HepG2 (cell line): ENCODE results near the gene MYH9. TPM values are rescaled to one million over a fixed set of nuclear protein-coding genes. Genes with fewer than 3 reads are reported as not detected.
A peak's percentile ranks its signal among the peaks of the same experiment; 100 is the strongest.

Source experiments
- ARID2 ChIP-seq: sonication (generic); formaldehyde crosslinking; IDR thresholded peaks from 2 replicates; pipeline ENCODE4 v1.8.1; 2022; ENCODE audit warnings: mild to moderate bottlenecking, missing genetic modification reagents, borderline replicate concordance
- ATF7 ChIP-seq, 2 experiments: fragments of 450-650 bp in 1 of 2; sonication (generic) in 1 of 2; formaldehyde crosslinking in 1 of 2; IDR thresholded peaks; 2 replicates each; pipeline versions ENCODE4 v1.4.0 to v1.6.1; 2016 to 2020; ENCODE audit warnings: antibody characterized with exemption in 1 of 2, mild to moderate bottlenecking in 1 of 2, missing genetic modification reagents in 1 of 2
- EP300 ChIP-seq, 3 experiments: sonication (generic) in 1 of 3; formaldehyde crosslinking in 1 of 3; IDR thresholded peaks; 2 replicates each; pipeline versions ENCODE4 v1.5.1 to v1.6.1; 2011 to 2020; ENCODE audit warnings: low read depth in 2 of 3, low read length in 2 of 3, borderline replicate concordance in 1 of 3, improper control_type of control experiment in 1 of 3, mild to moderate bottlenecking in 1 of 3, missing genetic modification reagents in 1 of 3, moderate library complexity in 1 of 3
- KAT2B ChIP-seq: fragments of 150-350 bp; IDR thresholded peaks from 2 replicates; pipeline ENCODE4 v1.6.1; 2014; ENCODE audit warnings: low read depth, low read length, borderline replicate concordance
- KDM5B ChIP-seq: sonication (generic); formaldehyde crosslinking; IDR thresholded peaks from 2 replicates; pipeline ENCODE4 v1.4.0; 2020; ENCODE audit warnings: missing genetic modification reagents, mild to moderate bottlenecking, borderline replicate concordance
- LBX2 ChIP-seq: sonication (generic); formaldehyde crosslinking; IDR thresholded peaks from 2 replicates; pipeline ENCODE4 v1.5.0; 2020; ENCODE audit warnings: missing genetic modification reagents, mild to moderate bottlenecking, borderline replicate concordance
- RARG ChIP-seq: sonication (generic); formaldehyde crosslinking; IDR thresholded peaks from 2 replicates; pipeline ENCODE4 v1.4.0; 2020; ENCODE audit warnings: low read depth, mild to moderate bottlenecking, missing genetic modification reagents
- SYNCRIP ChIP-seq: fragments of 200-400 bp; formaldehyde crosslinking; IDR thresholded peaks from 2 replicates; pipeline ENCODE4 v1.6.1; 2018; ENCODE audit warnings: mild to moderate bottlenecking, low read depth, low read length; ENCODE audit not compliant: insufficient read depth
- ZNF331 ChIP-seq: sonication (generic); formaldehyde crosslinking; IDR thresholded peaks from 2 replicates; pipeline ENCODE4 v1.4.0; 2020; ENCODE audit warnings: missing genetic modification reagents
- ZNF614 ChIP-seq: IDR thresholded peaks from 2 replicates; pipeline ENCODE4 v1.6.1; 2018; ENCODE audit warnings: missing biosample characterization, missing genetic modification reagents, inconsistent platforms, borderline replicate concordance
- ZNF629 ChIP-seq: sonication (generic); formaldehyde crosslinking; conservative IDR thresholded peaks from 2 replicates; pipeline ENCODE4 v1.5.0; 2020; ENCODE audit warnings: missing genetic modification reagents
- ZNF660 ChIP-seq: sonication (generic); formaldehyde crosslinking; IDR thresholded peaks from 2 replicates; pipeline ENCODE4 v1.5.1; 2020; ENCODE audit warnings: mild to moderate bottlenecking, low read depth, missing genetic modification reagents, borderline replicate concordance
- polyA plus RNA-seq, 8 experiments: library from polyadenylated mRNA; depleted of rRNA in 3 of 8; stranded (reverse) in 7 of 8; unstranded in 1 of 8; fragments of >200 nt; fragmentation: Illumina TruSeq in 4 of 8; extraction: Trizol in 4 of 8; gene quantifications; 2 replicates each; pipeline versions ENCODE4 v1.2.1 to v1.2.3, GENCODE V29; 2011 to 2016; ENCODE audit warnings: low read depth in 4 of 8, missing spikeins in 1 of 8, mixed read lengths in 1 of 8; ENCODE audit not compliant: insufficient read depth in 1 of 8
- total RNA-seq, 5 experiments: library from RNA; depleted of rRNA; stranded (reverse); fragments of >200 nt; fragmentation: Illumina TruSeq; extraction: Trizol; gene quantifications; 2 replicates each; pipeline ENCODE4 v1.2.3, GENCODE V29; 2016; ENCODE audit warnings: low read depth in 1 of 5

Gene MYH9
- total and polyA plus RNA-seq, 2 of the 13 experiments (the other 11 are each of a cell fraction or from before 2014, with no cell fraction given) = 50.7 to 98.5 TPM

DNA sequence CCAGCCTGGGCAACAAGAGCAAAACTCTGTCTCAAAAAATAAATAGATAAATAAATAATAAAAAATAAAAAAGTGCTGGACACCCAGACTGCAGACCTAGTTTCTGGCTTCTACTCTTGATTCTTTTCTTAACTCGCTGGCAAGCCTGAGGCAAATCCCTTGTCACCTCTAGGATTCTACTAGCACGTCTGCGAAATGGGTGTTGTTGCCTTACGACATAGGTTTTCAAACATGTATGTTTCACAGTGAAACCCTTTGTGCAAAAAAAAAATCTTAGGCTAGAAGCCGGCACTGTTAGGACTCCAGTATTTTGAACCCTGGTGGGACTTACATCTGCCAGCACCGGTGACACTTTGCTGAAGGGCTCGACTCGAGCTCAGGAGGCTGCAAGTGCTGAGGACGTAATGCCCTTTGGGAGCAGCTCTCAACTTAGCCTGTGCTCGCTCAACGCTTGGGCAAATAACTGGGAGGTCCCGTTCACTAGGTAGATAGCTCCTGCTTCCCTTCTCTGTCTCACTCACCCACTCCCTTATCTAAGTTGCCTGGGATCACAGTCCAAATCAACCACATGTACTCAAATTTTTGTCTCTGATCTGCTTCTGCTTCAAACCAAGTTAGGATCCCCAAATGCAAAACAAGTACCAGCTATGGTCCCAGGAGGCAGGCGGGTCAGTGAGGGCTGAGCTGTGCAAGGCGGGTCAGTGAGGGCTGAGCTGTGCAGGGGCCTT lies 34.7 kb upstream of the MYH9 start (continued):
- TF ChIP-seq SYNCRIP (no peak), ZNF660 (CRISPR knock-in tag) (no peak), ZNF331 (CRISPR knock-in tag) (peak; percentile 72), EP300 (IDR thresholded peaks at IDR 0.05; ENCODE audit: low read depth in 2 of 2, low read length in 2 of 2) (peak in 1 of 2 experiments; percentile 56; a peak in 1 of 4 replicates), EP300 (CRISPR knock-in tag; IDR thresholded peaks at IDR 0.05; ENCODE audit: borderline replicate concordance) (peak; percentile 28; the same call in 1 of the 2 replicates), KDM5B (CRISPR knock-in tag) (no peak), RARG (CRISPR knock-in tag) (no peak), ATF7 (IDR thresholded peaks at IDR 0.05) (no peak), ATF7 (CRISPR knock-in tag; IDR thresholded peaks at IDR 0.05) (no peak; the same call in 1 of the 2 replicates), ZNF629 (peak; percentile 91), ARID2 (CRISPR knock-in tag) (no peak), LBX2 (no peak), KAT2B (no peak), ZNF614 (0 out of 2 replicates have a peak, but pooled peaks have one; percentile 38)
- TF ChIP-seq, all 625 proteins: peak for 98
